WI38 (cell line): ENCODE measurements around the gene SCO1.

ENCODE experiments used
- H3K4me3 ChIP-seq: 2 replicates; pipeline ENCODE4 v1.5.1; 2011; ENCODE audit warnings: low read depth, mild to moderate bottlenecking, control low read depth, low read length
- CTCF ChIP-seq: IDR thresholded peaks from 2 replicates; pipeline ENCODE4 v1.5.1; 2012; ENCODE audit warnings: low read depth, mild to moderate bottlenecking, control low read depth, low read length

The SCO1 gene

GRCh38 chr17:10626390-10626789 lies 70.9 kb downstream of the SCO1 start:
- no peak for TF ChIP-seq CTCF
- no peak overlapping the region for H3K4me3 ChIP-seq

GRCh38 chr17:10624969-10625368 lies 72.4 kb downstream of the SCO1 start:
- H3K4me3 ChIP-seq, result no peak overlapping the region
- TF ChIP-seq CTCF, result no peak

GRCh38 chr17:10623737-10624338 lies 73.5 kb downstream of the SCO1 start:
- TF ChIP-seq CTCF, result no peak

GRCh38 chr17:10622617-10623485 lies 74.5 kb downstream of the SCO1 start:
- H3K4me3 ChIP-seq, result no peak overlapping the region
- TF ChIP-seq CTCF, result no peak

More at GRCh38 chr17:10623737-10624338, 73.5 kb downstream of the SCO1 start:
- no peak overlapping the region for H3K4me3 ChIP-seq
